RWPE1 (cell line): ENCODE measurements around the gene COX7C.

Experiments used
- CTCF ChIA-PET: fragments of 350-600 bp; sonication (Branson Sonifier 250); formaldehyde crosslinking; extraction: SDS; loops from one replicate; lab custom pipeline; 2021; lab: Yijun Ruan, JAX
- POLR2A ChIA-PET: fragments of 400-600 bp; formaldehyde crosslinking; extraction: SDS; loops from one replicate; lab custom pipeline; 2020; ENCODE audit warnings: antibody characterized with exemption; ENCODE audit not compliant: low non-redundant PET; lab: Yijun Ruan, JAX
- DNase-seq: peaks from one replicate; pipeline ENCODE4 v3.0.0; 2012; ENCODE audit warnings: low spot score
- H3K27ac ChIP-seq: fragments of 450-650 bp; 2 replicates; pipeline ENCODE4 v1.5.1; 2017
- TF ChIP-seq, protein P1 (sequence below): fragments of 450-650 bp; conservative IDR thresholded peaks from 2 replicates; pipeline ENCODE4 v1.5.1; 2017; ENCODE audit warnings: low read depth, mild to moderate bottlenecking

Gene COX7C

DNA sequence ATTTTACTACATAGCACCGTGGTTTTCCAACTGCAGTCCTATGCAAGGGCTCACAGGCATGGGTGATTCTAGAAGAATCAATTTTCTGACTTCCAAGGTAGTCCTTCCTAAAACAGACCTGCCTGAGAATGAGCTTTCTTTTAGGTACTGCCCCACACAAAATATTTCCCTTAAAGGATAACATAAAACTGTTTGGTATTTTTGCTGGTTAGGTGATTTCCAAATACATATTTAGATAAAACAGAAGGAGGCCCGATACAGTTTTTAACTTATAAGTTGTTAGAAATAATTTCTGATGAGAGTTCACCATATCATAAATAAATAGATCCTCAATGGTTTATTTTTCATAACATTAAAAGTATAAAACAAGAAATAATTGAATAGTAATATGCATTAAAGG is 46.4 kb downstream of the COX7C start:
- POLR2A ChIA-PET = no interaction called here

DNA sequence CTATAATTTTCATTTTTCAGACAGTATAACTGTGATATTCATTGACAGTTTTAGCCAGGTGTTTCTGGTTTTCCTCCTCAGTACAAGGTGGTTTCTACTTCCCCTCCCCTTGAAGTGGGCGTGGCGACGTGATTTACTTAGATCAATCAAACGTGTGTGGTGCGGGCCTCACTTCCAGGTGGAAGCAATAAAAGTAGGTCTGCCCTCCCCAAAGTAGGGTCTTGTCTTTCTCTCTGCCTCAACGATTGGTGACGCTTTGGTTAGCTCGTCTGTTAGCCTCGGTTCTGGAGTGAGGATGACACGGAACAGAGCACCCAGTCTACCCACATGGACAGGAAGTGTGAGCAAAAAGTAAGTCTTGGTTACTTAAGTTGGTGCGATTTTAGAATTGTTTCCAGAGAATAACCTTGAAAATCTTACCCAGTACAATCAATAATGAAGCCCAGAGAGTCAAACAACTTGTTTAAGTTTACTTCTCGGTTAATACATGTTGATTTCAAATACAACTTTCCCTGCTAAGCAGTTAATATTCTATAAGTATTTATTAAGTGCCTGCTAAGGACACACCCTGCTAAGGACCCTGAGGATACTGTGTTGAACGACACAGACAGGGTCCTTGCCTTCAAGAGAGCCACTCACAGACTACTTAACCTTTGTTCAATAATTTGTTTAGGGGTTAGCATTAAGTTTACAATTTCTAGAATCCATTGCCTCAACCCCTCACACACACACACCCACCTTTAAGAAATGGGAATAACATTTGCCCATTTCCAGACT is 48.4 kb downstream of the COX7C start:
- POLR2A ChIA-PET = no interaction called here
- no peak for DNase-seq
- CTCF ChIA-PET = no interaction called here
- H3K27ac ChIP-seq = no peak overlapping the region
- TF ChIP-seq, protein P1, sequence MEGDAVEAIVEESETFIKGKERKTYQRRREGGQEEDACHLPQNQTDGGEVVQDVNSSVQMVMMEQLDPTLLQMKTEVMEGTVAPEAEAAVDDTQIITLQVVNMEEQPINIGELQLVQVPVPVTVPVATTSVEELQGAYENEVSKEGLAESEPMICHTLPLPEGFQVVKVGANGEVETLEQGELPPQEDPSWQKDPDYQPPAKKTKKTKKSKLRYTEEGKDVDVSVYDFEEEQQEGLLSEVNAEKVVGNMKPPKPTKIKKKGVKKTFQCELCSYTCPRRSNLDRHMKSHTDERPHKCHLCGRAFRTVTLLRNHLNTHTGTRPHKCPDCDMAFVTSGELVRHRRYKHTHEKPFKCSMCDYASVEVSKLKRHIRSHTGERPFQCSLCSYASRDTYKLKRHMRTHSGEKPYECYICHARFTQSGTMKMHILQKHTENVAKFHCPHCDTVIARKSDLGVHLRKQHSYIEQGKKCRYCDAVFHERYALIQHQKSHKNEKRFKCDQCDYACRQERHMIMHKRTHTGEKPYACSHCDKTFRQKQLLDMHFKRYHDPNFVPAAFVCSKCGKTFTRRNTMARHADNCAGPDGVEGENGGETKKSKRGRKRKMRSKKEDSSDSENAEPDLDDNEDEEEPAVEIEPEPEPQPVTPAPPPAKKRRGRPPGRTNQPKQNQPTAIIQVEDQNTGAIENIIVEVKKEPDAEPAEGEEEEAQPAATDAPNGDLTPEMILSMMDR = no peak

More for the DNA sequence above, 46.4 kb downstream of the COX7C start:
- DNase-seq = no peak
- CTCF ChIA-PET = no interaction called here
- no peak overlapping the region for H3K27ac ChIP-seq
- TF ChIP-seq, protein P1 = no peak

DNA sequence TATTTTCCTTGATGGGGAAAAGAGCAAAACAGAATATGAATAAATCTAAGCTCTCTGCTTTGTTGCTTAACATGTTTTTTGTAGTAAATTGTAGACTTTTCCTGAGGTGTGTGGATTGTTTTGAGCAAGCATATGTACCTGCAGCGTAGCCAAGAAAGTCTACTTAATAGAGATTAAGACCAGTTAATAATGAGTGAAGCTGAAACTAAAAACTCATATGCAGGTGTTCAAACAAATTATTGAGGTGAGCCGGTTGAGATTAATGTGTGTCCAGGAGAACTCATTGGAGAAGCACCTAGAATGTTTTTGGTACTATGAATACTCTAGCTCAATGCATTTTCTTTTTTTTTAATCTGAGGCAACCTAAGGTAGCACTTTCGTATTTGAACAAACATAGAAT is 49.2 kb downstream of the COX7C start:
- H3K27ac ChIP-seq = no peak overlapping the region
- TF ChIP-seq, protein P1 = no peak
- DNase-seq = no peak
- CTCF ChIA-PET = no interaction called here
- POLR2A ChIA-PET = no interaction called here
